GM18505 (cell line): ENCODE results near the gene MAPKAPK3.

Source experiments
- ATAC-seq: cut with Tn5 transposase; IDR thresholded peaks from one replicate; pipeline ENCODE4 v1.9.1; 2021; ENCODE audit not compliant: unreplicated experiment
- POLR2A ChIP-seq: IDR thresholded peaks from 4 replicates; pipeline ENCODE4 v1.6.1; 2011; ENCODE audit warnings: borderline replicate concordance; ENCODE audit not compliant: insufficient read depth, insufficient read length; ENCODE audit errors: extremely low read depth

Gene MAPKAPK3

DNA sequence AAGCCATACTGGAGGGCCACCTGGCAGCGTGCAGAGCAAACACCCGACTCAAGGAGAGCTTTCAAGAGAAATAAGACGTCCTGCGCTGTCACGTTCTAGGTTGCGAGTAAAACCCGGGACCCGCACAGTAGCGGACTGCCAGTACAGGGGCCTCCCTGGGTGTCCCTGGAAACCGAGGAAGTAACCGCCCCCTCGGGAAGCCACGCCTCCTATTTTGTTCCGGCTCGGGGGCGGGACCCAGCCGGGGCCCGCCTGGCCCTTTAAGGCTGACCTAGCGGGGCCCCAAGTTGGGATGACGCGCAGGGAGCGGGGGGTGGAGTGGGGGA, 218 bp upstream of the MAPKAPK3 start:
- ATAC-seq = peak; percentile 64
- peak; percentile 58 for TF ChIP-seq POLR2A

DNA sequence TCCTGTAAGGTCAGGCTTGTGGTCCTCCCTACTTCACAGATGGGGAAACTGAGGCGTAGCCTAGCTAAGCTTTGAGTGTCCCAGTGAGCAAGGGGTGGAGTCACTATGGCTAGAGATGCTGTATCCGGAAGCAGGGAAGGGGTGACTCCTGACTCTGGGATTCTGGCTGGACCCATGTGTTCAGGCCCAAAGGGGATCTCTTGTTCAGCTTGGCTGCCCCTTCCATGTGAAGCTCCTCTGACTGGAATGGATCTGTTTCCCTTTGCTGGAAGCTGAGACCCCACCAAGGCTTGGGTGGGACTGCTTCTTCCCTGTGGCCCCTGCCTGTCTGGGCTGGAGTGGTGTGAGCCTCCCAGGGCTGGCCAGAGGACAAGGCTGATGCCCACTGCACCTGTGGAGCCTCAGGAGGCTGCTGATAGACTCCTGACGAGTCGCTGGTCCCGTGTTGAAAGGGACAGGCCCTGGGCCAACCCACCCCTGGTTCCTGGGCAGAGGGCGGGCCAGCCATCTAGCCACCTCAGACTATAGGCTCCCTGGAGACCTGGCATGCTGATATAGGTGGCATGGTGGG, 1.0 kb downstream of the MAPKAPK3 start:
- no peak for ATAC-seq
- TF ChIP-seq POLR2A = no peak

DNA sequence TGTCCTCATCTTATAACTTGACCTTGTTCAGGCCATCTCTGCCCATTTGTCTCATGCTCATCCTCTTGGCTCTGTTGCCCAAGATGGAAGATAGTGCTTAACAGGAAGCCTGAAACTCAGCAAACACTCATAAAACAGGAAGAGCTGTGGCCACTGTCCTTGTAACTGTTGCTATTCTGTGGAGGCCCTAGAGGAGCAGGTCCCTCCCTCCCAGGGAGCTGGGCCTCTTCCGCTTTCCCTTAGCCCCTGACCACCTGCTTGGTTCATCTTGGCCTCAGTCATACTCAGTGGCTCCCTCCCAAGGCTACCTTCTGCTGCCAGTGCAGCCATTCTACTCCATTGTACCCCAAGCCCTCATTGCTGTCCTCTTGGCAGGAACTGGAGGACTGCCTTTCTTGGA, 3.5 kb downstream of the MAPKAPK3 start:
- no peak for TF ChIP-seq POLR2A
- ATAC-seq = no peak

- no peak for TF ChIP-seq POLR2A
- ATAC-seq = no peak
Measured at GRCh38 chr3:50620820-50621219, 3.9 kb downstream of the MAPKAPK3 start.

GRCh38 chr3:50622881-50623280, 5.9 kb downstream of the MAPKAPK3 start:
- ATAC-seq = no peak
- no peak for TF ChIP-seq POLR2A

GRCh38 chr3:50623840-50624474, 7.0 kb downstream of the MAPKAPK3 start:
- no peak for TF ChIP-seq POLR2A
- peak; percentile 42 for ATAC-seq

GRCh38 chr3:50624634-50625033, 7.7 kb downstream of the MAPKAPK3 start:
- ATAC-seq = no peak
- TF ChIP-seq POLR2A = no peak

- no peak for ATAC-seq
- TF ChIP-seq POLR2A = no peak
Measured at GRCh38 chr3:50625231-50626182, 8.6 kb downstream of the MAPKAPK3 start.

DNA sequence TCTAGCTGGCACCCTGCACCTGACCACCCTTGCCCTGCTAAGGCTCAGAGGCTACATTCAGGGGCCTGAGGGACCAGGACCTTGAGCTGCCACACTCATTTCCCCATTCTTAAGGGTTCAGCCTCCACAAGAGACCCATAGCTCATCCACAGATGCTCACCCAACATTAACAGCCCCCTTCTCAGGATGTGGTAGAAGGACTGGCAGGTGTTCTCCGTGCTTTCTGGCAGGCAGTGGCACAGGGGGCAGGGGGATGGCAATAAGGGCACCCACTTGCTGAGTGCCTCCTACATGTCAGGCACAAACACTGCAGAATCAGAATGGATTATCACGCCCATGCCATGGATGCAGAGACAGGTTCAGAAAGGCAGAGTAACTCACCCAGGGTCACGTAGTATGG, 9.4 kb downstream of the MAPKAPK3 start:
- TF ChIP-seq POLR2A = no peak
- no peak for ATAC-seq

DNA sequence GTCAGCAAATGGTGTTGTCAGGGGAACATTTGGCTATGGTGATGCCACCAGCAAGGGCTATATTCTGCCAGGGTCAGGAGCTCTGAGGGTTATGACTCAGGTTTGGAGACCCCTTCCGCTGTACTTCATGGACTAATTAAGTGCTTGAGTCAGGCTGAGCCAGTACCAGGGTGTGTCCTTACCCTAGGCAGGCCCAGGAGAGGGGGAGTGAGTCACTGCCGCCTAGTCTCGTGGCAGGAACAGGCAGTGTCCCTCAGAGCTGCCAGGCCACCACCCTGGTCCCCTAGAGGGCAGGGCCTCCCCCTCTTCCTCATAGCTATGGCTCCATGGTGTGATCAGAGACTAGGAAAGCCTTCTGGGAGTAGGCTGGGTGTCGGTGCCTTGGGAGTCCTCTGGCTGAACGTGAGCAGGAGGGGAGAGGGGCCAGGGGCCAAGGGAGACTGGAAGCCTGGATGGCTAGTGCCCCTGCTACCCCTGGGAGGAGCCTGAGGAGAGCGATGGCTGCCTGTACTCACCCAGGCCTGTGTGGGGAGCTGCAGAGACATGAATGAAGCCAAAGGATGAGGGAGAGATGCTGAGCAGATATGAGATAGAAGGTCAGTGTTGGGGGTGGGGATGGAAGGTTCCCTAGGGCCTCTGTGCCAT, 10.6 kb downstream of the MAPKAPK3 start:
- ATAC-seq = no peak
- TF ChIP-seq POLR2A = no peak

- ATAC-seq = no peak
- no peak for TF ChIP-seq POLR2A
Measured at GRCh38 chr3:50628601-50629000, 11.7 kb downstream of the MAPKAPK3 start.

- ATAC-seq = no peak
- TF ChIP-seq POLR2A = no peak
Measured at GRCh38 chr3:50630394-50630793, 13.4 kb downstream of the MAPKAPK3 start.

- no peak for ATAC-seq
- no peak for TF ChIP-seq POLR2A
Measured at GRCh38 chr3:50630877-50631276, 13.9 kb downstream of the MAPKAPK3 start.
